H1 (cell line): ENCODE data around the gene SERHL2. TPM values are rescaled to one million over a fixed set of nuclear protein-coding genes. Genes with fewer than 3 reads are reported as not detected.
"Not testable (repeated sequence)": the region's sequence is repeated elsewhere in the genome, so short reads cannot be mapped to it uniquely, and the experiment has no call there.

Experiments
- CTCF ChIA-PET: fragments of 300-600 bp; sonication (Branson Sonifier 250); formaldehyde crosslinking; loops from one replicate; lab custom pipeline; 2021; ENCODE audit not compliant: partially characterized antibody; lab: Charles Lee
- POLR2A ChIA-PET: fragments of 300-600 bp; sonication (Branson Sonifier 250); formaldehyde crosslinking; loops from one replicate; lab custom pipeline; 2021; ENCODE audit warnings: inconsistent platforms; ENCODE audit not compliant: partially characterized antibody; lab: Charles Lee
- DNase-seq, 2 experiments: peaks; one replicate each; pipeline versions ENCODE4 v3.0.0 to v3.0.0-alpha.2; 2010 to 2022; ENCODE audit warnings: low spot score in 2 of 2, low read depth in 1 of 2, mixed read lengths in 1 of 2
- FAIRE-seq: peaks from 2 replicates; lab custom pipeline; 2011; peaks lifted over from hg19 to GRCh38; lab: Jason Lieb, UNC
- H2AFZ ChIP-seq: 2 replicates; pipeline ENCODE4 v1.8.1; 2012; ENCODE audit warnings: low read length, inconsistent platforms
- H2AK5ac ChIP-seq: 2 replicates; pipeline ENCODE4 v1.6.1; 2013; ENCODE audit warnings: low read depth, low read length
- H2BK120ac ChIP-seq: replicated peaks from 2 replicates; pipeline ENCODE3; 2013; ENCODE audit warnings: low read depth, low read length, inconsistent platforms
- H2BK12ac ChIP-seq: 2 replicates; pipeline ENCODE4 v1.6.1; 2013; ENCODE audit warnings: low read depth, low read length
- H2BK15ac ChIP-seq: 2 replicates; pipeline ENCODE4 v1.6.1; 2013; ENCODE audit warnings: low read length
- H2BK20ac ChIP-seq: 2 replicates; pipeline ENCODE4 v1.6.1; 2013; ENCODE audit warnings: low read length
- H2BK5ac ChIP-seq: 2 replicates; pipeline ENCODE4 v1.6.1; 2013; ENCODE audit warnings: low read depth, low read length
- H3K14ac ChIP-seq: 2 replicates; pipeline ENCODE4 v1.6.1; 2013; ENCODE audit warnings: inconsistent platforms; ENCODE audit not compliant: insufficient read length
- H3K18ac ChIP-seq: 2 replicates; pipeline ENCODE4 v1.6.1; 2013; ENCODE audit warnings: low read length; ENCODE audit errors: extremely low read depth
- H3K23ac ChIP-seq: 2 replicates; pipeline ENCODE4 v1.6.1; 2013; ENCODE audit warnings: inconsistent platforms; ENCODE audit not compliant: insufficient read length
- H3K23me2 ChIP-seq: 2 replicates; pipeline ENCODE4 v1.6.1; 2013; ENCODE audit warnings: low read depth, low read length
- H3K27ac ChIP-seq: 2 replicates; pipeline ENCODE4 v1.6.1; 2011; ENCODE audit warnings: low read depth, low read length, inconsistent platforms
- H3K27me3 ChIP-seq, 4 experiments: replicated peaks in 1 of 4; 1 replicate in 1 of 4; 2 replicates in 3 of 4; pipeline versions ENCODE4 v1.6.1 to v1.8.1; 2011 to 2013; ENCODE audit warnings: low read length in 3 of 4, mild to moderate bottlenecking in 3 of 4, inconsistent platforms in 2 of 4, mixed read lengths in 2 of 4, moderate library complexity in 1 of 4; ENCODE audit not compliant: control insufficient read depth in 3 of 4, insufficient read depth in 3 of 4; ENCODE audit errors: extremely low read depth in 1 of 4
- H3K36me3 ChIP-seq, 4 experiments: 2 replicates each; pipeline versions ENCODE4 v1.6.1 to v1.8.1; 2011 to 2013; ENCODE audit warnings: mild to moderate bottlenecking in 4 of 4, low read length in 3 of 4, moderate library complexity in 2 of 4, control low read depth in 1 of 4, inconsistent platforms in 1 of 4; ENCODE audit not compliant: insufficient read depth in 4 of 4, control insufficient read depth in 2 of 4
- H3K4ac ChIP-seq: replicated peaks from 2 replicates; pipeline ENCODE3; 2013; ENCODE audit warnings: low read length, low read depth, mixed read lengths, inconsistent platforms; ENCODE audit not compliant: insufficient read length
- H3K4me1 ChIP-seq, 4 experiments: replicated peaks in 1 of 4; 1 replicate in 1 of 4; 2 replicates in 3 of 4; pipeline versions ENCODE4 v1.6.1 to v1.8.1; 2011 to 2013; ENCODE audit warnings: low read length in 3 of 4, inconsistent platforms in 2 of 4, mixed read lengths in 1 of 4; ENCODE audit not compliant: insufficient read depth in 4 of 4, control insufficient read depth in 3 of 4
- H3K4me2 ChIP-seq, 2 experiments: 2 replicates each; pipeline versions ENCODE4 v1.6.1 to v1.8.1; 2011 to 2013; ENCODE audit warnings: low read depth in 2 of 2, low read length in 2 of 2, control low read depth in 1 of 2, inconsistent platforms in 1 of 2, mild to moderate bottlenecking in 1 of 2; ENCODE audit not compliant: insufficient read depth in 1 of 2
- H3K4me3 ChIP-seq, 4 experiments: fragments of 200-600, 300-600 bp in 1 of 4; sonication (generic), shearing (Covaris generic), sonication (Bioruptor Twin) in 1 of 4; 2 replicates each; pipeline versions ENCODE4 v1.5.1 to v1.8.1; 2011 to 2016; ENCODE audit warnings: low read length in 4 of 4, low read depth in 3 of 4, control low read depth in 2 of 4, inconsistent platforms in 2 of 4, mild to moderate bottlenecking in 2 of 4, mixed read lengths in 1 of 4, moderate library complexity in 1 of 4; ENCODE audit not compliant: insufficient read depth in 2 of 4; ENCODE audit errors: extremely low read depth in 1 of 4
- H3K56ac ChIP-seq: replicated peaks from 2 replicates; pipeline ENCODE3; 2013; ENCODE audit warnings: low read depth, mild to moderate bottlenecking, mixed read lengths, low read length, inconsistent platforms; ENCODE audit not compliant: insufficient read length
- H3K79me1 ChIP-seq: 2 replicates; pipeline ENCODE4 v1.6.1; 2013; ENCODE audit warnings: low read depth, low read length, control low read depth
- H3K79me2 ChIP-seq, 2 experiments: 2 replicates each; pipeline versions ENCODE4 v1.6.1 to v1.8.1; 2012 to 2013; ENCODE audit warnings: low read length in 2 of 2, mild to moderate bottlenecking in 2 of 2, inconsistent platforms in 1 of 2; ENCODE audit not compliant: insufficient read depth in 2 of 2, control insufficient read depth in 1 of 2
- H3K9ac ChIP-seq, 4 experiments: replicated peaks in 1 of 4; 1 replicate in 1 of 4; 2 replicates in 3 of 4; pipeline versions ENCODE4 v1.6.1 to v1.8.1; 2011 to 2013; ENCODE audit warnings: low read depth in 3 of 4, low read length in 3 of 4, control low read depth in 2 of 4, mild to moderate bottlenecking in 2 of 4, moderate library complexity in 2 of 4, inconsistent platforms in 1 of 4; ENCODE audit errors: extremely low read depth in 1 of 4
- H3K9me3 ChIP-seq, 2 experiments: 2 replicates each; pipeline versions ENCODE4 v1.6.1 to v1.8.1; 2012 to 2013; ENCODE audit warnings: mild to moderate bottlenecking in 2 of 2, moderate library complexity in 2 of 2, control low read depth in 1 of 2, inconsistent platforms in 1 of 2, low read depth in 1 of 2, low read length in 1 of 2, mixed read lengths in 1 of 2; ENCODE audit not compliant: insufficient read depth in 2 of 2
- H4K20me1 ChIP-seq, 2 experiments: replicated peaks in 1 of 2; 2 replicates each; pipeline versions ENCODE3 to v1.8.1; 2011 to 2013; ENCODE audit warnings: inconsistent platforms in 2 of 2, low read length in 2 of 2, mild to moderate bottlenecking in 1 of 2; ENCODE audit not compliant: insufficient read depth in 2 of 2, control insufficient read depth in 1 of 2
- H4K5ac ChIP-seq: 2 replicates; pipeline ENCODE4 v1.6.1; 2013; ENCODE audit warnings: low read length, low read depth, mixed read lengths, inconsistent platforms; ENCODE audit not compliant: insufficient read length
- H4K8ac ChIP-seq: 2 replicates; pipeline ENCODE4 v1.8.0; 2013; ENCODE audit warnings: mild to moderate bottlenecking, moderate library complexity, low read length, inconsistent platforms; ENCODE audit not compliant: insufficient read depth; ENCODE audit errors: extremely low read depth
- H4K91ac ChIP-seq: replicated peaks from 2 replicates; pipeline ENCODE3; 2013; ENCODE audit warnings: low read length, mixed read lengths, inconsistent platforms; ENCODE audit not compliant: insufficient read length
- WGBS, 2 experiments: shearing (Covaris generic) in 1 of 2; methylation state at CpG; one replicate each; pipeline versions ENCODE4 v1.1.6 to v1.1.7; 2013 to 2015; ENCODE audit warnings: low lambda C conversion rate in 2 of 2, mixed read lengths in 2 of 2, inconsistent platforms in 1 of 2, low coverage in 1 of 2, missing lambda C conversion rate in 1 of 2; ENCODE audit not compliant: insufficient replicate concordance in 2 of 2, insufficient coverage in 1 of 2, insufficient read length in 1 of 2; ENCODE audit errors: extremely low coverage in 1 of 2, missing lambda C conversion rate in 1 of 2; 5-methylcytosine and 5-hydroxymethylcytosine counted together
- polyA plus RNA-seq, 7 experiments: library from polyadenylated mRNA; depleted of rRNA in 3 of 7; stranded (reverse) in 5 of 7; unstranded in 2 of 7; fragments of >200 nt in 5 of 7; fragments of 200-250 nt in 2 of 7; gene quantifications; 1 replicate in 5 of 7; 2 replicates in 1 of 7; 4 replicates in 1 of 7; pipeline versions ENCODE4 v1.2.1 to v1.2.3, GENCODE V29; 2011 to 2013; ENCODE audit warnings: missing spikeins in 2 of 7, mixed read lengths in 2 of 7
- total RNA-seq: library from RNA; stranded (reverse); fragmentation: NEBNext Ultra II Directional; extraction: Animal tissue kit (Norgen Biotek cat#: 25700); gene quantifications from 2 replicates; pipeline ENCODE4 v1.2.1, GENCODE V29; 2021

SERHL2 gene
- total and polyA plus RNA-seq, 2 of the 8 experiments (the other 6 are each of a cell fraction or from before 2014, with no cell fraction given), result 0.91 TPM; not detected in 1

DNA sequence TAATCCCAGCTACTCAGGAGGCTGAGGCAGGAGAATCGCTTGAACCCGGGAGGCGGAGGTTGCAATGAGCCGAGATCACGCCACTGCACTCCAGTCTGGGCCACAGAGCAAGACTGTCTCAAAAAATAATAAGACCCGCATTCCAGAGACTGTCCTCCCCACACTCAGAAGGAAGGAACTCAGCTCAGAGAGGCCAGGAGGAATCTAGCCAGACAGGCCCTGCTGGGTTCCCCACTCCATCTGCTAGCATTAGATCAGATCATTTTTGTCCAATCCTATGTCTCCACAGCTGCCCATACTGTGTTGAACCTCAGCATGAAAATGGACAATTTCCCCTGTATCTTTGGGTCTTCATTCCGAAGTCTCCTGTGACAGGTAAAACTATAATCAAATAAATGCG is 24.3 kb upstream of the SERHL2 start:
- H4K20me1 ChIP-seq, H4K91ac ChIP-seq, H2BK20ac ChIP-seq, H3K4ac ChIP-seq, H3K14ac ChIP-seq, H2AFZ ChIP-seq, H3K27me3 ChIP-seq, H3K79me1 ChIP-seq, H3K23ac ChIP-seq, H3K4me2 ChIP-seq, H3K27ac ChIP-seq, H4K5ac ChIP-seq, H3K4me1 ChIP-seq, H3K4me3 ChIP-seq, H3K18ac ChIP-seq, H2AK5ac ChIP-seq, H3K56ac ChIP-seq, H3K9ac ChIP-seq, FAIRE-seq, H3K36me3 ChIP-seq, POLR2A ChIA-PET, H2BK120ac ChIP-seq, H4K8ac ChIP-seq, H2BK15ac ChIP-seq, H2BK12ac ChIP-seq, H2BK5ac ChIP-seq, H3K23me2 ChIP-seq, H3K79me2 ChIP-seq, H3K9me3 ChIP-seq, DNase-seq, CTCF ChIA-PET: not testable (repeated sequence)
- 98% methylated on average over 8 of the region's 8 CpGs; no CpG with 5 or more reads in 1 of the 2 experiments for WGBS, 2 experiments

DNA sequence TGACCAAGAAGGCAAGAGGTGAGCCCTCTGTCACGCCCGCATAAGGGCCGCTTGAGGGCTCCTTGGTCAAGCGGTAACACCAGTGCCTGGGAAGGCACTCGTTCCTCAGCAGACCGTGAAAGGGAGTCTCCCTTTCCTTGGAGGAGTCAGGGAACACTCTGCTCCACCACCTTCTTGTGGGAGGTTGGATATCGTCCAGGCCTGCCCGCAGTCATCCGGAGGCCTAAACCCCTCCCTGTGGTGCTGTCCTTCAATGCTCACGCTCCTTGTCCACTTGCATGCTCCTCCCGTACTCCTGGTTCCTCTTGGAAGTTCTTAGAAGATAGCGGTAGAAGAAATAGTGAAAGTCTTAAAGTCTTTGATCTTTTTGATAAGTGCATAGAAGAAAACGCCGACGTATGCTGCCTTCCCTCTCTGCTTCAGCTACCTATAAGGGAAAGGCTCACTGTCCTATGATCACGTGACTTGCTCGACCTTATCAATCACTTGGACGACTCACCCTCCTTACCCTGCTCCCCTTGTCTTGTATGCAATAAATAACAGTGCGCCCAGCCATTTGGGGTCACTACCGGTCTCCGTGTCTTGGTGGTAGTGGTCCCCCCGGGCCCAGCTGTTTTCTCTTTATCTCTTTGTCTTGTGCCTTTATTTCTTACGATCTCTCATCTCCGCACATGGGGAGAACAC is 22.2 kb upstream of the SERHL2 start:
- H2BK20ac ChIP-seq, H4K91ac ChIP-seq, H3K79me2 ChIP-seq, H3K4me2 ChIP-seq, FAIRE-seq, H2AK5ac ChIP-seq, H3K27ac ChIP-seq, H2AFZ ChIP-seq, H2BK12ac ChIP-seq, H3K4me1 ChIP-seq, H3K23ac ChIP-seq, H3K14ac ChIP-seq, H3K79me1 ChIP-seq, H2BK15ac ChIP-seq, H3K4ac ChIP-seq, H3K36me3 ChIP-seq, H3K23me2 ChIP-seq, DNase-seq, POLR2A ChIA-PET, H3K56ac ChIP-seq, H4K8ac ChIP-seq, H3K9ac ChIP-seq, H4K5ac ChIP-seq, H2BK5ac ChIP-seq, H2BK120ac ChIP-seq, H3K4me3 ChIP-seq, H3K27me3 ChIP-seq, H4K20me1 ChIP-seq, H3K9me3 ChIP-seq, H3K18ac ChIP-seq: not testable (repeated sequence)
- 93% methylated on average over 24 of the region's 24 CpGs; no CpG with 5 or more reads in 1 of the 2 experiments for WGBS, 2 experiments
- CTCF ChIA-PET, result interaction anchor here (2.7 to 5.1 kb wide), 2 partner anchors 11 to 30 kb away, joined by 9 to 31 read pairs; no protein-coding TSS in a partner anchor
